Liver (tissue), 3 donors: ENCODE results near the gene LRRN4CL.
"Not testable (repeated sequence)": the region's sequence is repeated elsewhere in the genome, so short reads cannot be mapped to it uniquely, and the experiment has no call there.

Experiments used
- ATF3 ChIP-seq: IDR thresholded peaks from 2 replicates; pipeline ENCODE4 v1.6.1; 2016; ENCODE audit warnings: antibody characterized with exemption
- CTCF ChIP-seq: fragments of 150-350 bp; IDR thresholded peaks from 2 replicates; pipeline ENCODE4 v1.5.1; 2017; ENCODE audit warnings: improper control_type of control experiment, low read depth, low read length; ENCODE audit not compliant: missing input control
- EGR1 ChIP-seq, 2 donors: IDR thresholded peaks; 2 replicates each; pipeline ENCODE4 v1.6.1; 2016 to 2018; ENCODE audit warnings: antibody characterized with exemption in 2 of 2, low read depth in 2 of 2
- FOXA1 ChIP-seq: IDR thresholded peaks from 2 replicates; pipeline ENCODE4 v1.6.1; 2016; ENCODE audit warnings: antibody characterized with exemption
- HNF4G ChIP-seq: IDR thresholded peaks from 2 replicates; pipeline ENCODE4 v1.6.1; 2016; ENCODE audit warnings: antibody characterized with exemption
- JUND ChIP-seq, 2 donors: IDR thresholded peaks; 2 replicates each; pipeline ENCODE4 v1.6.1; 2016; ENCODE audit warnings: antibody characterized with exemption in 2 of 2
- MAX ChIP-seq: IDR thresholded peaks from 2 replicates; pipeline ENCODE4 v1.6.1; 2016; ENCODE audit warnings: antibody characterized with exemption
- RAD21 ChIP-seq, 2 donors: IDR thresholded peaks; 2 replicates each; pipeline ENCODE4 v1.6.1; 2016; ENCODE audit warnings: antibody characterized with exemption in 2 of 2, mild to moderate bottlenecking in 2 of 2
- REST ChIP-seq: IDR thresholded peaks from 2 replicates; pipeline ENCODE4 v1.6.1; 2016; ENCODE audit warnings: antibody characterized with exemption, mild to moderate bottlenecking
- RXRA ChIP-seq, 2 donors: IDR thresholded peaks; 2 replicates each; pipeline ENCODE4 v1.6.1; 2017 to 2018; ENCODE audit warnings: antibody characterized with exemption in 2 of 2, mild to moderate bottlenecking in 1 of 2
- SP1 ChIP-seq: IDR thresholded peaks from 2 replicates; pipeline ENCODE4 v1.6.1; 2018; ENCODE audit warnings: antibody characterized with exemption, mild to moderate bottlenecking
- TAF1 ChIP-seq: conservative IDR thresholded peaks from 2 replicates; pipeline ENCODE4 v1.6.1; 2016; ENCODE audit warnings: antibody characterized with exemption, mild to moderate bottlenecking
- YY1 ChIP-seq: IDR thresholded peaks from 2 replicates; pipeline ENCODE4 v1.6.1; 2016; ENCODE audit warnings: antibody characterized with exemption, mild to moderate bottlenecking
- donor health status: healthy.
- donor health status: healthy.

- TF ChIP-seq JUND (IDR thresholded peaks at IDR 0.05); CTCF; TAF1; HNF4G; RXRA (IDR thresholded peaks at IDR 0.05); SP1; RAD21 (IDR thresholded peaks at IDR 0.05); MAX; YY1; EGR1 (IDR thresholded peaks at IDR 0.05; ENCODE audit: low read depth in 2 of 2); FOXA1; REST; ATF3: not testable (repeated sequence)
Observed at GRCh38 chr11:62703921-62704320, 14.6 kb upstream of the LRRN4CL start.
